HG03460 (cell line): ENCODE data around the gene FRAT2.

Experiments used
- ATAC-seq: cut with Tn5 transposase; IDR thresholded peaks from one replicate; pipeline ENCODE4 v1.9.1; 2021; ENCODE audit not compliant: unreplicated experiment

FRAT2 gene

DNA sequence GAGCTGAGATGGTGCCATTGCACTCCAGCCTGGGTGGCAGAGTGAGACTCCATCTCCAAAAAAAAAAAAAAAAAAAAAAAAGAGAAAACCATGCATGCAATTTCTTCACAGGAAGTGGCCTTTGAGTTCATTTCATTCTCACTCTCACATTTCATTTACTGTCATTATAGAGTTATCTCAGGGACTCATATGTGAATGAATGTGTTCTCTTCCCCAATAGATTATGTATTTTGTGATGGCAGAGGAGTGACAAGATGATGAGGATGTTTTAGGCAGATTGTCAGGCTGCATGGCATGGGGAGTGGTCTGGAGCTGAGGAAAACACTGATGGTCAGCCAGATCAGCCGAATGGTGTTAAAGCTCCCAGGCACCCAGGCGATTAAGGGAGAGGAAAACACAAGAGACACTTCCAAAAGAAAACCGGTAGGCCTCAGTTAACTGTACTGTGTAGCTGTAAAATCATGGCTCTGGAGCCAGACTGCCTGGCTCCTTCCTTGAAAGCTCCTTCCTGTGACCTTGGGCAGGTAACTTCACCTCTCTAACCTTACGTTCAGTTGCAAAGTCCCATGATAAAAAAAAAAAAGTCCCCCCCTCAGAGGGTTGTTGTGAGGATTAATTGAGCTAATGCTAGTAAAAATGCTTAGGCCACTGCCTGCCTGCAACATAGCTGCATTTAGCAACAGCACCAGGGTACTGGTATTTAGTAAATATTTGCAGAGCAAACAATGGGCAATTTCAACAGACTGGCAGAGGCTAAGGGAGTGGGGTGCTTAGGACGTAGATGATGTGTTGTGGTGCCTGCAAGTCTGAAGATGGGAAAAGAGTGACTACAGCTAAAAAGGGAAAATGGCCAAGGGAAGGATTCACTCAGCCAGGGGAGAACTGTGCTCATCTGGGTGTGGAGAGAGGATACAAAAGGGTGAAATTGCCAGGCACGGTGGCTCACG is 6.9 kb downstream of the FRAT2 start:
- no peak for ATAC-seq

DNA sequence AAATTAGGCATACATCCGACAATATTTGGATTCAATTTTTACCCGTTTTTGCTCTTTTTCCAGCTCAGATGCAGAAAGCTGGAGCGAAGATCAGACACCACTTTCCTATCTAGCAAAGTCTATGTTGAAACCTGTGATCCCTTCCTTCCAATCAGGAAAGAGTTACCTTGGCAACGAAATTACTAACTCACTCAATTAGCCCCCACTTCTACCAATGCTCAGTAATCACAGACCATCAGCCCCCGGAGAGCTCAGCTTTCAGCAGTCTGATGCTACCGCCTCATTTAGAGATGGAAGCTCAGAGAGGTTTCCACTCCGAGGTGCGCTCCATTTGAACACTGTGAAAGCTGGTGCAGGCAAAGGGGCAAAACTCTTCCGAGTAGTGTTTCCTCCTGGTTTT is 8.8 kb downstream of the FRAT2 start:
- no peak for ATAC-seq

DNA sequence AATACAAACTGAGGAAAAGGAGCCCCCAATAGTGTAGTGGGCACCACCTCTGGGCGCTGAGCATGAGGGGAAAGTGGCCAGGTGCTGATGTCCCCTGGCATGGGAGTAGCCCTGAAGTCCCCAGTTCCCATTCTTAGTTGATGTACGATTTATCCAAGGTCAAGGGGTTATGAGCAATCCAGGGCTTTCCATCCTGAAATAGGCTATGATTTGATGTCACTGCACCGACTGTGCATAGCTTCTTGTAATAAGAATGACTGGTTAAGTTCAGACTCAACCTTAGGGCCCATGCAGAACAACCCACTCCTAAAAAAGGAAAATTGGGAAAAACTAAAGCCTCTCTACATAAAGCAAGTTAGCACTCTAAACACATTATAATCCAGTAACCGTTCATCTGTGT is 11.0 kb downstream of the FRAT2 start:
- no peak for ATAC-seq

DNA sequence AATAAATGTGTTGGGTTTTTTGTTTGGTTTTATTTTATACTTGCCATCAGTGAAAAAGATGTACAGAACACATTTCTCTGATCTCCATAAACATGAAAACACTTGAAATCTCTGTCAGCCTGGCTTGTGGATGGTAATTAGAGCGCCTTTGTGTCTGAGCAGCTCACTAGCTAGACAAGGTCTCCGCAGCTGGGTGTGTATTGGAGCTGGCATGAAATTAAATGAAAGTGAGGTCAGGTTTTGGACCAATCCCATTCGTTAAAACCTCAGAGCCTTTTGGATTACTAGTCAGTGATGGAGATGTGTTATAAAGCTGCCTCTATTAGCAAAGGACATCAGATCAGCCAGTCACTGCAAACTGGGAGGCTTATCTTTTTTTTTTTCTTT is 12.7 kb downstream of the FRAT2 start:
- ATAC-seq: no peak

DNA sequence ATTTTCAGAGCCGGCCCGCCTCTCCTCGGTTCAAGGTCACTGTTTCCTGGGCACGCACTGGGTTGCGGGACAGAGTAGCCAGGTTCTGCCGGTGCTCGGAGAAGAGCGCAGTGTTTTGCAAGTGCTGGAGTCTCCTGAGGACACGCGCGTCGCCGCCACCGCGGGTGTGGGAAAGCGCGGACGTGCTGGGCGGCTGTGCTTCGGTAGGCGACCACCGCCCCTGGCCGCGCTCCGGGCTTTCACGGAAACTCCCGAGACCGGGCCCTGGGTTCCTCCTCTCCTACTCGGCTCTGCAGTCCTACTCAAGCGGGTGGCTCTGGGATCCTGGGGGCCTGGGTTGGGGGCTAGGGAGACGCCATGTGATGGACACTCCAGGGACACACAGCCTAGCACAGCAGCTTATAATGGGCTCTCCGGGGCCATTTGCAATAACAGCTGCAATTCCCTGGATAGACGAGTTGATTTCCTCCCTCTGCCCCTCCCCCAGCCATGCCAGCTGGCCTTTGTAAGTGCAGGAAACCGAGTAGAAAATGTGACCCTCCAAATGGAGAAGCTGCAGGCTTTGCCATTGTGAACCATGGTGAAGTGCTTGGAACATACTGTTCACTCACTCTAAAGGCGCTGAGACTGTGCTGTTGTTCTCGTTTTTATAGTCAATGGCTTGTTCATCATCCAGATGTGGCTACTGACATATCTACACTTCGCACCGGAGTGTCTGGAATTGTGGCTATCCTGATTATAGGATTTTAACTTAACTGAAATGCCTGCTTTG is 13.3 kb downstream of the FRAT2 start:
- no peak for ATAC-seq

DNA sequence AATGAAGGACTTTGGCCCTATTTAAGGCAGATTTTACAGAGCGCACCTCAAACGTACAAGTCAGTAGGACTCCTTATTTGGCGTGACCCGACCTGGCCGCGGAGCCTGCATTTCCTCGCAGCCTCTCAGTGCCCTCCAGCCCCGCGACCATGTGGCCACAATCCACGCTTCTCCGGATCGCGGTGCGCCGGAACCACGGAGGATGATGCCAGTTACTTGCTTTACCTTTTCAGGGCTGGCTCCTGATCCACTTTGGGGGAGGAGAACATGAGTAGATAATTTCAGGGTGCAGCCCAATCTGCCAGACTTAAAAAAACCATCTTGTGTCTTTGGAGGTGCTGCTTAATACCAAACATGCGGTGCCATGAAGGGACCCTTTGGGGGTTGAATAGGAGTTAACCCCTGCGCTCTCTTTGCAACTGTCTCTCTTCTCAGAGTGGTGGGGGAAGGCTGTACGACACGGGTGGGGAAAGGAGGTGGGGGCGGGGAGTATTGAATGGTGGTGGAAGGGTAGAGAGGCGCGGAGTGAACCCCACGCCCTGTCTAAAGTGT is 14.0 kb downstream of the FRAT2 start:
- no peak for ATAC-seq

DNA sequence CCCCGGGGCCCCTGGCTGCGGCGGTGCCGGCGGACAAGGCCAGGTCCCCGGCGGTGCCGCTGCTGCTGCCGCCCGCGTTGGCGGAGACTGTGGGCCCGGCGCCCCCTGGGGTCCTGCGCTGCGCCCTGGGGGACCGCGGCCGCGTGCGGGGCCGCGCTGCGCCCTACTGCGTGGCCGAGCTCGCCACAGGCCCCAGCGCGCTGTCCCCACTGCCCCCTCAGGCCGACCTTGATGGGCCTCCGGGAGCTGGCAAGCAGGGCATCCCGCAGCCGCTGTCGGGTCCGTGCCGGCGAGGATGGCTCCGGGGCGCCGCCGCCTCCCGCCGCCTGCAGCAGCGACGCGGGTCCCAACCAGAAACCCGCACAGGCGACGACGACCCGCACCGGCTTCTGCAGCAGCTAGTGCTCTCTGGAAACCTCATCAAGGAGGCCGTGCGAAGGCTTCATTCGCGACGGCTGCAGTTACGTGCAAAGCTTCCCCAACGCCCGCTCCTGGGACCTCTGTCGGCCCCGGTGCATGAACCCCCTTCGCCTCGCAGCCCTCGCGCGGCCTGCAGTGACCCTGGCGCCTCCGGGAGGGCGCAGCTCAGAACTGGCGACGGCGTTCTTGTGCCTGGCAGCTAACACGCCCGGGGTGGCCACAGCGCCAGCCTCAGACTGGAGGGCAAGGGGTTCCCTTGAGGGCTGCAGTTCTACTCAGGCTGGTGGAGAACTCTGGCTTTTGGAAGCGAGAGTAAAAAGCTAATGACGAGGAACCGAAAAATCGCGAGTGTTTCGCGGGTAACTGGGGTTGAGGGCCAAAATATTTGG is 14.7 kb downstream of the FRAT2 start:
- peak; percentile 43 for ATAC-seq

DNA sequence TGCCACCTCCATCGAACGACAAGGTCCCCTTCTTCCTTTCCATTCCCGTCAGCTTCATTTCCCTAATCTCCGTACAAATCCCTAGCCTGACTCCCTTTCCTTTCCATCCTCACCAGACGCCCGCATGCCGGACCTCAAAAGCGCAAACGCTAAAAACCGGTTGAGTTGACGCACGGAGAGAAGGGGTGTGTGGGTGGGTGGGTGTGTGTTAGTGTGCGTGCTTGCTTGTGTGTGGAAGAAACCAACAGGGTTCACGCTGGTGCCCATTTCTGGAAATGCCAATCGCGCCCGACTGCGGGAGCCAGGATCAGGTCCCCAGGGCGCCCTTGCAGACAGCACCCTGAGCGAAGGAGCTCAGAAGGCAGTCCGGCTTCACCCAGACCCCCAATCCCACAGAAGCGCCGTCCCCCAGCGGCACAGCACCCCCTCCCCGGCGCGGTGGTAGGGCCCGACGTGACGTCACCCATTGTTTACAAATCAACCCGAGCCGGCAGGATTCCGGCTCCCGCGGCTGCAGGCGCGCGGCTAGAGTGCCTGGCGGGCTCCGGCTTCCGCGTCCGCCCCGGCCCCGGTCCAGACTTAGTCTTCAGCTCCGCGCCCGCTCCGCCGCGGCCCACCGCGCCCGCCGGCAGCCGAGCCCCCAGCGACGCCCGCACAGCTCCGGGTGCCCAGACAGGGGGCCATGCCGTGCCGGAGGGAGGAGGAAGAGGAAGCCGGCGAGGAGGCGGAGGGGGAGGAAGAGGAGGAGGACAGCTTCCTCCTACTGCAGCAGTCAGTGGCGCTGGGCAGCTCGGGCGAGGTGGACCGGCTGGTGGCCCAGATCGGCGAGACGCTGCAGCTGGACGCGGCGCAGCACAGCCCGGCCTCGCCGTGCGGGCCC is 15.5 kb downstream of the FRAT2 start, which contains the start of gene FRAT1:
Gene FRAT1, plus strand, starts transcription at position 500 of the 880 bp plus-strand sequence. Its CDS starts 183 bp downstream, at position 683.
- peak; percentile 81 for ATAC-seq

DNA sequence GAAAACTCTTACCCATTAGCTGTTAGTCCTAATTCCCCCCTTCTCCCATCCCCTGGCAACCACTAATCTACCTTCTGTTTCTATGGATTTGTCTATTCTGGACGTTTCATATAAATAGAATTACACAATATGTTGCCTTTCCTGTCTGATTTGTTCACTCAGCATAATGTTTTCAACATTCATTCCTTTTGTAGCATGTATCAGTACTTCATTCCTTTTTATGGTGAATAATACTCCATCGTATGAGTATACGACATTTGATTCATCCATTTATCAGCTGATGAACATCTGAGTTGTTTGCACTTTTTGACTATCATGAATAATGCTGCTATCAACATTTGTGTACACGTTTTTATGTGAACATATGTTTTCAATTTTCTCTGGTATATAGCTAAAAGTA is 19.9 kb downstream of the FRAT2 start:
- no peak for ATAC-seq

DNA sequence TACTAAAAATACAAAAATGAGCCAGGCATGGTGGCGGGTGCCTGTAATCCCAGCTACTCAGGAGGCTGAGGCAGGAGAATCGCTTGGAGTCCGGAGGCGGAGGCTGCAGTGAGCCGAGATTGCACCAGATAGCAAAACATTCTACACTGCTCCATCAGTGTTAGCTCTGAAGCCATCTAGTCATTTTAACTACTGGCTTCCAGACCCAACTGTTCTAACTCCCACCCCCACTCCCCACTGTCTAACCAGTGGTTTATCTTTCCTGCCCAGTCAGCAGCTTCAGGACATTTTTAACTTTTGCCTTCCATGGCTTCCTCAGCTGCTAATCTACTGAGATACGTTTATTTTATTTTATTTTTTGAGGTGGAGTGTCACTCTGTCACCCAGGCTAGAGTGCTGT is 21.6 kb downstream of the FRAT2 start:
- no peak for ATAC-seq

DNA sequence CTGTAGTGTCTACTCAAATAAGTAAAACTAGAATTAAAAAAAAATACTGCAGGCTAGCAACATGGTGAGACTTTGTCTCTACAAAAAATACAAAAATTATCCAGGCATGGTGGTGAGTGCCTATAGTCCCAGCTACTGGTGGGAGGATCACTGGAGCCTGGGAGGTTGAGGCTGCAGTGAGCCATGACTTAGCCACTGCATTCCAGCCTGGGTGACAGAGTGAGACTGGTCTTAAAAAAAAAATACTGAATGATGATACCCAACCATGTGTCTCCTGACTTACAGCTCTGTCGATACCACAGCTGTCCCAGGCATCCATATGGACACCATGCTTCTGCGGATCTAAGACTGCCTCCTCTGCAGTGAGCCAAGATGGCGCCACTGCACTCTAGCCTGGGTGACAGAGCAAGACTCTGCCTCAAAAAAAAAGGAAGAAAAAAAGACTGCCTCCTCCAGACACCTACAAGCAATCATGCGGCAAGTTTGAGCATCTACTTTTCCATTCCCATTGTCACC is 23.4 kb downstream of the FRAT2 start:
- no peak for ATAC-seq

DNA sequence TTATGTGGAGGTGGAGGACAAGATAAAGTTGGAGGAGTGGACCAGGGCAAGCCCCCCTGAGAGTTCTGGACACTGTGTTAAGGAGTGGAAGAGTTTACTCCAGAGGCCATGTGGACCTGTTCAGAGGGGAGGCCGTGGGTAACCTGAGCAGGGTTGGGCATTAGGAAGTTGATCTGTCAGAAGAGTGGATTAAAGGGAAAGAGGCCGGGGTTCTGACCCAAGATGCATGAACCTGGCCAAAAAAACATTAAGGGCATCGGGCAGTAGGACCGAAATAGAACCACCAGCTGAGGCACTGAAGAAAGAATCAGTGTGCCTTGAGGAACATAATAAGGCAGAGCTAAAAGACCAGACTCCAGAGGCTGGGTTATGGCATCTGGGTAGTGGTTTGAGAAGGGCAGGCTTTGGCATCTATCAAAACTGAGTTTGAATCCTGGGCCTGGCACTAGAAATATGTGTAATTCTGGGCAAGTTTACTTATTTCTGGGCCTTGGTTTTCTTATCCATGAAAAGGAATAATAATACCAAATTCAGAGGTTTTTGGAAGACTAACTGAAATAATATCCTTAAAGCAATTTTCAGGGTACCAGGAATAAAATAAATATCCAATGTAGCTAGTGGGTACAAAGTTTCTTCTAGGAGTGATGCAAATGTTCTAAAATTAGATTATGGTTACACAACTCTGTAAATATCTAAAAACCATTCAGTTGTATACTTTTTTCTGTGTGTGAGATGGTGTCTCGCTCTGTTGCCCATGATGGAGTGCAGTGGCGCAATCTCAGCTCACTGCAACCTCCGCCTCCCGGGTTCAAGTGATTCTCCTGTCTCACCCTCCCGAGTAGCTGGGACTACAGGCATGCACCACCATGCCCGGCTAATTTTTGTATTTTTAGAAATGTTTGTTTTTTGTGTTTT is 26.4 kb downstream of the FRAT2 start:
- ATAC-seq: no peak

DNA sequence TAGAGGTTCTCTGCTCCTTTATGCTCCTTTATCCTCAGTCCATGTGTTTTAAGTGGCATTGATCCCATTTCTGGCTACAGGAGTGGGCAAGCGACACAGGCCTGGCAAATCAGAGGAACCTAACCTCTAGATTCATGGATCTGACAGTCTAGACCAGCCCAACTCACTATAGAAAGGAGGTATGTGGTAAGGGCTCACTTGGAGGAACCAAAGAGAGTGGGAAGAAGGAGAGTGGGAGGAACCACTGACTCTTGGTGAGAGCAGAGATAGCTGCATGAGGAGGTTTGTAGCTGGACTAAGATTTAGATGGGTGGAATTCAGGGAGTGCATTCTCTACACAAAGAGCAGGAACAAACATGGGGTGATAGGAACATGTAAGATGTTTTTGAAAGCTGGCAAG is 27.1 kb downstream of the FRAT2 start:
- no peak for ATAC-seq

DNA sequence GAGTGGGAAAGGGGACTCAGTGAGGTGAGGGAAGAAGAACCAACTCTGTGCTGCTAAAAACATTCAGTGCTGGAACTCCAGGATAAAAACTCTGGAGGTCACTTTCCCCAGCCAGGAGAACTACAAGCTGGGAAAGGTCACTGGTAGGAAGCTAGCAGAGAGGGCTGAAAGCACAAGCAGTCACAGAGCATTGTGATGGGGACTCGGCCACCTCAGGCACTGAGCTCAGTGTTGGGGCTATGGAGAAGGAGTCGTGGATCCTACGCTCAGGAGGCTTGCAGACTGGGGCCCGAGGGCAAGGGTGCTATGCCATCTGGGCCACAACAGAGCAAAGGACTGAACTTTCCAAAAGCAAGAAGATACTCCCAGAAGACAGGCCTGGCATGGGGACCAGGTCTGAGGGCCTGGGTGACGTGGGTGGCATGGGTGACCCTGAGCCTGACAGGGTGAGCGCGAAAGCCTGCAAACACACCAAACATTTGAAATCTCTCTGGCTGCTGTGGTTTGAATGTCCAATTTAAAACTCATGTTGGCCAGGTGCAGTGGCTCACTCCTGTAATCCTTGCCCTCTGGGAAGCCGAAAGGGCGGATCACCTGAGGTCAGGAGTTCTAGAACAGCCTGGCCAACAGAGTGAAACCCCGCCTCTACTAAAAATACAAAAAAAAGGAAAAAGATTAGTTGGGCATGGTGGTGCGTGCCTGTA is 32.3 kb downstream of the FRAT2 start:
- ATAC-seq: no peak

DNA sequence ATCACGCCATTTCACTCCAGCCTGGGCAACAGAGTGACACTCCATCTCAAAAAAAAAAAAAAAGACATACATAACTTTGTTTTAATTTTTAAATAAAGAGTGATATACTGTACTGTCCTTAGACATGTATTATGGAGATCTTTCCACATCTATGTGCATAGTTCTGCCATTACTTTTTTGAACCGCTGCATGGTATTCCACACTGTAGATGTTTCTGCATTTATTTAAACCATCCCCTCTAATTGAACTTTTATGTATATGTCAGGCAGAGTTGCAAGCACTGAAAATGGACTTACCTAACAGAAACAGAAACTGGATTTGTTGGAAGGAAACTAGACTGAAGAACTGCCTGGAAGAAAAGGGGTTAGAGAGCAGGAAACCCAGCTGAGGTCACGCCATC is 33.5 kb downstream of the FRAT2 start:
- ATAC-seq: no peak

DNA sequence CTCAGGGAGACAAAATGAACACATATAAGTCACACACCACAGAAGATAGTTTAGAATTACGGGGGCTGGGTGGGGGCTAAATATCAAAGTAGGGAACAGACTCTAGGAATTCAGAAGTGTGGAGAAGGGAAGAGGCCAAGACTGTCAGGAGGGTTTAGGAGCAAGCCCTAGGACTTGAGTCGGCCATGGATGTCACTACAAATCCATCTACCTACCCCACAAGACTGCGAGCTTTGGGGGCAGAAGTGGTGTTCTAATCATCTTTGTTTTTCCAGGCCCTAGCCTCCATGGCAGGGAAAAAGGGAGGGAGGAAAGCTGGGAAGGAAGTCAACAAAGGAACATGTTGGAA is 36.3 kb downstream of the FRAT2 start:
- no peak for ATAC-seq

DNA sequence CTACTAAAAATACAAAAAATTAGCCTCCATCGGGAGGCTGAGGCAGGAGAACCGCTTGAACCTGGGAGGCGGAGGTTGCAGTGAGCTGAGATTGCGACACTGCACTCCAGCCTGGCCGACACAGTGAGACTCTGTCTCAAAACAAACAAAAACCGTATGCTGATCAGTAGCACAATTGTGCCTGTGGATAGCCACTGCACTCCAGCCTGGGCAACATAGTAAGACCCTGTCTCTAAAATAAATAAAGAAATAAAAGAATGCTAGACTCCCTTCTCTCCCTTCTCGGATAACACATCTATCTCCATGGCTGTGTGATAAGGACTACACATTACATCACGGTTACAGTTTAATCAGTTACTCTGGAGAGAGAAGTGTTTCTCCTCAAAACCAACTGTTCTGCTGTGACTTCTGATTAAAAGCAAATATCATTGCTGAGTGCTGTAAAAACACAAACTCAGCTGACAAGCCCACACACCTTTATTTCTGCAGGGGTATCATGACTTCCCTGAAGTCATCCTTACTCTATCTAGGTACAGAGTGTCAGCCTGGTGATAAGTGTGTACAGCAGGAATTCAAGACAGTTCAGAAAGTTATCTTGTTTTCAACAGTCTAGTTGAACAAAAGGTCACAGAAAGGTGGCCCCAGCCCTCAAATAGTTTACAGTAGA is 36.8 kb downstream of the FRAT2 start:
- no peak for ATAC-seq

DNA sequence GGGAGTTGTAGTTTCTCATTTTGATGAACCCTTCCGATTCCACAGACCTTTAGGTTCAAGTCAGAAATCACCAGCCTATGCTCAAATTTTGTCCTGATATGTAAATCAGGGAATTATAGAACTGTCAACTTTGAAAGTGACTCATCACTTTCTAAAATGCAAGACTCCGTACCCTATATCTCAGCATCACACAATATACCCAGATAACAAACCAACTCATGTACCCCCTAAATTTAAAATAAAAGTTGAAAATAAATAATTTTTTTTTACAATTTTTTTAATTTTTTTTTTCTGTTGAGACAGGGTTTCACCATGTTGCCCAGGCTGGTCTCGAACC is 41.7 kb downstream of the FRAT2 start:
- no peak for ATAC-seq
